Adrenal gland (tissue), 5 donors: ENCODE results near the gene CDC40.

Source experiments
- POLR2A ChIP-seq, 2 donors: fragments of 450-650 bp; IDR thresholded peaks; one replicate each; pipeline ENCODE4 v1.6.1; 2017; ENCODE audit warnings: antibody characterized with exemption in 2 of 2, mild to moderate bottlenecking in 2 of 2, moderate library complexity in 1 of 2
- TF ChIP-seq, protein P1 (sequence below), 6 experiments: fragments of 450-650 bp in 4 of 6; fragments of 200-600 bp in 2 of 6; sonication (generic) in 1 of 6; IDR thresholded peaks; 1 replicate in 5 of 6; 2 replicates in 1 of 6; pipeline versions ENCODE4 v1.5.1 to v1.8.0; 2016 to 2021; ENCODE audit warnings: antibody characterized with exemption in 6 of 6, mild to moderate bottlenecking in 2 of 6, moderate library complexity in 1 of 6
- donor health status: DM: no; HTN: no; CAD: no.

DNA sequence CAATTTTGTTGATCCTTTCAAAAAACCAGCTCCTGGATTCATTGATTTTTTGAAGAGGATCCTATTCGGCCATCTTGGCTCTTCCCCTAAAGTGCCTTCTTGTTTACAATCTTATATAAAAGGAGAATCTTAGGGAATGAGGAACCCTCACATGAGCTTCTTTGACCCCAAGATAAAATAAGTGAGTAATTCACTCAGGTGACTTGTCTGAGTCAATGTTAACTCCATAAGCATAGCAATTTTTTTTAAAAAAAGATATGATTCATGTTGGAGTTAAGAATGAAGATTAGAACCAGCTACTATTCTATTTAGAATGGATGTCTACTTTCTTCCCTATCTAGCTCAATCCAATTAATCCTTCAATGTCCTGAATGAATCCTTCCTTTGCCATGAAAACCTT is 21.7 kb upstream of the CDC40 start:
- TF ChIP-seq, protein P1, sequence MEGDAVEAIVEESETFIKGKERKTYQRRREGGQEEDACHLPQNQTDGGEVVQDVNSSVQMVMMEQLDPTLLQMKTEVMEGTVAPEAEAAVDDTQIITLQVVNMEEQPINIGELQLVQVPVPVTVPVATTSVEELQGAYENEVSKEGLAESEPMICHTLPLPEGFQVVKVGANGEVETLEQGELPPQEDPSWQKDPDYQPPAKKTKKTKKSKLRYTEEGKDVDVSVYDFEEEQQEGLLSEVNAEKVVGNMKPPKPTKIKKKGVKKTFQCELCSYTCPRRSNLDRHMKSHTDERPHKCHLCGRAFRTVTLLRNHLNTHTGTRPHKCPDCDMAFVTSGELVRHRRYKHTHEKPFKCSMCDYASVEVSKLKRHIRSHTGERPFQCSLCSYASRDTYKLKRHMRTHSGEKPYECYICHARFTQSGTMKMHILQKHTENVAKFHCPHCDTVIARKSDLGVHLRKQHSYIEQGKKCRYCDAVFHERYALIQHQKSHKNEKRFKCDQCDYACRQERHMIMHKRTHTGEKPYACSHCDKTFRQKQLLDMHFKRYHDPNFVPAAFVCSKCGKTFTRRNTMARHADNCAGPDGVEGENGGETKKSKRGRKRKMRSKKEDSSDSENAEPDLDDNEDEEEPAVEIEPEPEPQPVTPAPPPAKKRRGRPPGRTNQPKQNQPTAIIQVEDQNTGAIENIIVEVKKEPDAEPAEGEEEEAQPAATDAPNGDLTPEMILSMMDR (IDR thresholded peaks at IDR 0.05), result no peak
- no peak for TF ChIP-seq POLR2A (IDR thresholded peaks at IDR 0.05)
